ENCODE measurements around the gene HRC. TPM values are rescaled to one million over a fixed set of nuclear protein-coding genes. Genes with fewer than 3 reads are reported as not detected.
A peak's percentile ranks its signal among the peaks of the same experiment; 100 is the strongest.

Gene HRC
- total and polyA plus RNA-seq, 4 donors: 0.14 to 5.7 (median 1.1) TPM

DNA sequence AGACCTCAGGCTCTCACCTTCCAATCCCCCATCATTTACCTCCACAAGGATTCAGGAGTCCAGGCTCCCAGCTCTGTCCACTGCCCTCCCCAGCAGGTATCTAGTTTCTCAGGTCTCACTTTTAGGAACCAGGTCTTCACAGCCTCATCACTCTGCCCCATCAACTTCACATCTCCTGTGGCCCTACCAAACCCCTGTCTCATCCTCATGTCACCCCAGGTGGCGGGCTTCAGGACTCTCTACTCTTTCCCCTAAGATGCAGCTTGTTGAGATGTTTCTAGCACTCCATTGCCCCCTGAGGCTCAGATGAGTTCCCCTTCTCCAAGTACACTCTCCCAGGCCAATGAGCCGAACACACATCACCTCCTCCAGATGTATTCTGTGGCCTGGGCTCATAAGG lies 34.3 kb downstream of the HRC start:
- DNase-seq: no peak
- WGBS, 2 donors: 89 to 92% methylated on average over 2 of the region's 2 CpGs

DNA sequence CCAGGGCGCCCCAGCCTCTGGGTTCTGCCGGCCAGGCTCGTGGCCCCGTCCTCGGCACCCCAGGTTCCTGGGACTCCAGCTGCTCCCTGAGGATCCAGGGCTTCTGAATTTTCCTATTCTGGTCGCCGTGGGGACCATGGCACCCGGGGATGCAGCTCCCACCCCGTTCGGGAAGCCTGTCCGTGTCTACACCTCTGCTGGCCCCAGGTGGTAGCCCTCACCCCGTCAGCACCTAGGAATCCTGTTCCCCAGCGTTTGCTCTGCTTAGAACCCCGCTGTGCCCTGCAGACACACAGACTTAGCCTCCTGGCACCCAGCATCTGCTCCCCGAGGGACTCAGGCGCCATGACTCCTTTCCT lies 34.9 kb downstream of the HRC start:
- TF ChIP-seq, protein P1, sequence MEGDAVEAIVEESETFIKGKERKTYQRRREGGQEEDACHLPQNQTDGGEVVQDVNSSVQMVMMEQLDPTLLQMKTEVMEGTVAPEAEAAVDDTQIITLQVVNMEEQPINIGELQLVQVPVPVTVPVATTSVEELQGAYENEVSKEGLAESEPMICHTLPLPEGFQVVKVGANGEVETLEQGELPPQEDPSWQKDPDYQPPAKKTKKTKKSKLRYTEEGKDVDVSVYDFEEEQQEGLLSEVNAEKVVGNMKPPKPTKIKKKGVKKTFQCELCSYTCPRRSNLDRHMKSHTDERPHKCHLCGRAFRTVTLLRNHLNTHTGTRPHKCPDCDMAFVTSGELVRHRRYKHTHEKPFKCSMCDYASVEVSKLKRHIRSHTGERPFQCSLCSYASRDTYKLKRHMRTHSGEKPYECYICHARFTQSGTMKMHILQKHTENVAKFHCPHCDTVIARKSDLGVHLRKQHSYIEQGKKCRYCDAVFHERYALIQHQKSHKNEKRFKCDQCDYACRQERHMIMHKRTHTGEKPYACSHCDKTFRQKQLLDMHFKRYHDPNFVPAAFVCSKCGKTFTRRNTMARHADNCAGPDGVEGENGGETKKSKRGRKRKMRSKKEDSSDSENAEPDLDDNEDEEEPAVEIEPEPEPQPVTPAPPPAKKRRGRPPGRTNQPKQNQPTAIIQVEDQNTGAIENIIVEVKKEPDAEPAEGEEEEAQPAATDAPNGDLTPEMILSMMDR (IDR thresholded peaks at IDR 0.05; ENCODE audit: control extremely low read depth, extremely low read depth): no peak
- no peak overlapping the region for H3K9ac ChIP-seq (ENCODE audit: insufficient read depth in 1 of 2, low read length in 2 of 2)
- no peak for ATAC-seq (ENCODE audit: insufficient read depth, low FRiP score)
- no peaks in the 10 kb centered on the region for H3K36me3 ChIP-seq (ENCODE audit: control insufficient read depth in 4 of 4, insufficient read depth in 4 of 4, low read length in 4 of 4)
- H3K9me3 ChIP-seq (ENCODE audit: control insufficient read depth in 4 of 4, insufficient read depth in 3 of 4, low read length in 3 of 4): no peaks in the 10 kb centered on the region
- H3K27ac ChIP-seq (ENCODE audit: low read depth in 1 of 2, low read length in 1 of 2): no peak overlapping the region
- H3K4me1 ChIP-seq (ENCODE audit: control insufficient read depth in 5 of 5, insufficient read depth in 5 of 5, low read length in 5 of 5): peaks cover 0 to 13% (median 2%) of the 10 kb centered on the region in 5 donors
- H3K27me3 ChIP-seq (ENCODE audit: control insufficient read depth in 3 of 3, insufficient read depth in 3 of 3, low read length in 2 of 3): peaks cover 0 to 12% (median 0%) of the 10 kb centered on the region in 3 donors
- H3K4me3 ChIP-seq: no peak overlapping the region
- no peak for DNase-seq
- 17 to 18% methylated on average over 16 of the region's 16 CpGs for WGBS, 2 donors

More for the DNA sequence above, 34.3 kb downstream of the HRC start:
- TF ChIP-seq, protein P1 (IDR thresholded peaks at IDR 0.05; ENCODE audit: control extremely low read depth, extremely low read depth): no peak
- Histone ChIP-seq H3K36me3 (ENCODE audit: control insufficient read depth in 4 of 4, insufficient read depth in 4 of 4, low read length in 4 of 4) (no peaks in the 10 kb centered on the region), H3K9me3 (ENCODE audit: control insufficient read depth in 4 of 4, insufficient read depth in 3 of 4, low read length in 3 of 4) (no peaks in the 10 kb centered on the region), H3K4me3 (no peak overlapping the region), H3K9ac (ENCODE audit: insufficient read depth in 1 of 2, low read length in 2 of 2) (no peak overlapping the region), H3K4me1 (ENCODE audit: control insufficient read depth in 5 of 5, insufficient read depth in 5 of 5, low read length in 5 of 5) (peaks cover 0 to 12% (median 2%) of the 10 kb centered on the region in 5 donors), H3K27ac (ENCODE audit: low read depth in 1 of 2, low read length in 1 of 2) (no peak overlapping the region), H3K27me3 (ENCODE audit: control insufficient read depth in 3 of 3, insufficient read depth in 3 of 3, low read length in 2 of 3) (peaks cover 0 to 12% (median 0%) of the 10 kb centered on the region in 3 donors)
- no peak for ATAC-seq (ENCODE audit: insufficient read depth, low FRiP score)

DNA sequence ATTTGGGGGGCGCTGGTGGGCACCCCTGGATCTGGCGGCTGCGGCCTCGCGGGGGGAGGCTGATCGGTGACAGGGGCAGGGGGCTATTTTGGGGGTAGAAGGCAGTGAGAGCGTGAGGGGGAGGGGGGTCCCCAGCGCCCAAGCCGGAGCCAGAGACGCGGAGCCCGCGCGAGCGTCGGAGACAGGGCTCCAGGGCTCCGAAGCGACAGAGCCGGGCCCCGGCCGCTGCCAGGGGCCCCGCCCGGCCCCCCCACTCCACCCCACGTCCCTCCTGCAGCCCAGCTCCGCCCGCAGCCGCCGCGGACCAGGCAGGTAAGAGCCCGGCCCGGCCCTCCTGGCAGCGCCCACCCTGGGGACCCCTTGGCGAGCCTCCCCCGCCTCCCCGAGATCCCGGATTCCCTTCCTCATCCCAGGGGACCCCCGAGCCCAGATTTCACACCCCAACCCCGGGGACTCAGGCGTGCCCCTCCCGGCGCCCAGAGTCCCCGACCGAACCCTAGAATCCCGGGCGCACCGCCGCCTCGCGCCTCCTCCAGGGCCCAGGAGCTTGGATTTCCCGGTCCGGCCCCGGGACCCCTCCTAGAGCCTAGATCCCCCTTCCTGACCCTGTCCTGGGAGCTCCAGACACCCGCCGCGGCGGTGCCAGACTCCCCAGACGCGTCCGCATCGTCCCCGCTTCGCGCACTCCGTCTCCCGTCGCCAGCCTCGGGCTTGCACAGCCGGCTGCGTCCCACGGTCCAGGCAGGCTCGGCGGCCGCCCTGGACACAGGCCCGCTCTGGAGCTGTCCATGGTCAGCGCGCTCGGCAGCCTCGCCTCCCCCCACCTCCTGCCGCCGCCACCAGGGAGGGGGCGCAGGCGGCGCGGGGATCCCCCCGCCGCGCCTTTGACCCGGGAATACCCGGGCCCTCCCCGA lies 35.5 kb downstream of the HRC start, which contains the start of gene PPFIA3:
TSS of gene PPFIA3 (plus strand) at position 134 of the 914 bp plus-strand sequence. CDS start 8,330 bp downstream, outside the sequence.
- Histone ChIP-seq H3K27me3 (ENCODE audit: control insufficient read depth in 3 of 3, insufficient read depth in 3 of 3, low read length in 2 of 3) (peaks cover 0 to 12% (median 0%) of the 10 kb centered on the region in 3 donors), H3K36me3 (ENCODE audit: control insufficient read depth in 4 of 4, insufficient read depth in 4 of 4, low read length in 4 of 4) (no peaks in the 10 kb centered on the region), H3K27ac (ENCODE audit: low read depth in 1 of 2, low read length in 1 of 2) (peak within 1 kb of the TSS; percentile 94 to 98), H3K4me3 (peak within 1 kb of the TSS; percentile 44), H3K9ac (ENCODE audit: insufficient read depth in 1 of 2, low read length in 2 of 2) (peak within 1 kb of the TSS in 1 of 2 donors; percentile 77), H3K9me3 (ENCODE audit: control insufficient read depth in 4 of 4, insufficient read depth in 3 of 4, low read length in 3 of 4) (no peaks in the 10 kb centered on the region), H3K4me1 (ENCODE audit: control insufficient read depth in 5 of 5, insufficient read depth in 5 of 5, low read length in 5 of 5) (peaks cover 0 to 16% (median 2%) of the 10 kb centered on the region in 5 donors)
- TF ChIP-seq, protein P1 (IDR thresholded peaks at IDR 0.05; ENCODE audit: control extremely low read depth, extremely low read depth): no peak
- peak; percentile 19 for ATAC-seq (ENCODE audit: insufficient read depth, low FRiP score)
- 1 to 2% methylated on average over 63 to 90 of the region's 90 CpGs for WGBS, 2 donors
- peak; percentile 56 to 77 (median 75) for DNase-seq
